Lower leg skin (tissue), 4 donors: ENCODE measurements around the gene GAL3ST1. TPM values are rescaled to one million over a fixed set of nuclear protein-coding genes. Genes with fewer than 3 reads are reported as not detected.
A peak's percentile ranks its signal among the peaks of the same experiment; 100 is the strongest.

Experiments used
- DNase-seq, 2 donors: peaks; one replicate each; pipeline ENCODE4 v3.0.0-alpha.2; 2019; ENCODE audit warnings: low spot score in 2 of 2
- H3K4me3 ChIP-seq: fragments of 200-600 bp; sonication (generic); 2 replicates; pipeline ENCODE4 v1.5.1; 2017; ENCODE audit warnings: mild to moderate bottlenecking, low read depth; ENCODE audit not compliant: poor library complexity, severe bottlenecking
- POLR2A ChIP-seq, 2 donors: fragments of 450-650 bp; IDR thresholded peaks; one replicate each; pipeline ENCODE4 v1.6.1; 2016 to 2017; ENCODE audit warnings: antibody characterized with exemption in 2 of 2, mild to moderate bottlenecking in 1 of 2, moderate library complexity in 1 of 2
- WGBS, 2 donors: methylation state at CpG; one replicate each; pipeline ENCODE4 v1.1.5; 2018; 5-methylcytosine and 5-hydroxymethylcytosine counted together
- intact Hi-C: fragments of 100-400 bp; cut with DNase I; formaldehyde crosslinking; loops from one replicate; pipeline ENCODE4 v1.15.0; 2023; ENCODE audit warnings: low total_unique reads
- total RNA-seq, 4 donors: library from RNA; depleted of rRNA; stranded (reverse); fragments of >200 nt; gene quantifications; one replicate each; pipeline ENCODE4 v1.1.0, GENCODE V29; 2016
- TF ChIP-seq, protein P1 (sequence below), 3 donors: fragments of 450-650 bp; IDR thresholded peaks; one replicate each; pipeline ENCODE4 v1.5.1; 2016; ENCODE audit warnings: antibody characterized with exemption in 3 of 3, mild to moderate bottlenecking in 3 of 3, moderate library complexity in 2 of 3

Gene GAL3ST1
- total RNA-seq, 4 donors from 2014 or later = 0.61 to 6.4 (median 1.9) TPM

DNA sequence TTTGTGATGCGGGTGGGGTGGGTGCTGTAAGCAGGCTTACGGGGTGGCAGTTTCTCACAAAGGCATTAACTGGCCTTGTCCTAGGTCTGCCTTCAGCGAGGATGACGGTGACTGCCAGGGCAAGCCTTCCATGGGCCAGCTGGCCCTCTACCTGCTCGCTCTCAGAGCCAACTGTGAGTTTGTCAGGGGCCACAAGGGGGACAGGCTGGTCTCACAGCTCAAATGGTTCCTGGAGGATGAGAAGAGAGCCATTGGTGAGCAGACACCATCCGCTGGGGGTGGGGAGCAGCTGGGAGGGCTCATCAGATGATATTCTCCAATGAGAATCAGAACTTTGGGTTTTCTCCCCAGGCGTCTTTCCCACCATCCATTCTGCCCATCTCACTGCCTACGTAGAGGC, 38.3 kb upstream of the GAL3ST1 start:
- intact Hi-C loops = no loop called here
- TF ChIP-seq POLR2A (IDR thresholded peaks at IDR 0.05) = no peak
- TF ChIP-seq, protein P1, sequence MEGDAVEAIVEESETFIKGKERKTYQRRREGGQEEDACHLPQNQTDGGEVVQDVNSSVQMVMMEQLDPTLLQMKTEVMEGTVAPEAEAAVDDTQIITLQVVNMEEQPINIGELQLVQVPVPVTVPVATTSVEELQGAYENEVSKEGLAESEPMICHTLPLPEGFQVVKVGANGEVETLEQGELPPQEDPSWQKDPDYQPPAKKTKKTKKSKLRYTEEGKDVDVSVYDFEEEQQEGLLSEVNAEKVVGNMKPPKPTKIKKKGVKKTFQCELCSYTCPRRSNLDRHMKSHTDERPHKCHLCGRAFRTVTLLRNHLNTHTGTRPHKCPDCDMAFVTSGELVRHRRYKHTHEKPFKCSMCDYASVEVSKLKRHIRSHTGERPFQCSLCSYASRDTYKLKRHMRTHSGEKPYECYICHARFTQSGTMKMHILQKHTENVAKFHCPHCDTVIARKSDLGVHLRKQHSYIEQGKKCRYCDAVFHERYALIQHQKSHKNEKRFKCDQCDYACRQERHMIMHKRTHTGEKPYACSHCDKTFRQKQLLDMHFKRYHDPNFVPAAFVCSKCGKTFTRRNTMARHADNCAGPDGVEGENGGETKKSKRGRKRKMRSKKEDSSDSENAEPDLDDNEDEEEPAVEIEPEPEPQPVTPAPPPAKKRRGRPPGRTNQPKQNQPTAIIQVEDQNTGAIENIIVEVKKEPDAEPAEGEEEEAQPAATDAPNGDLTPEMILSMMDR (IDR thresholded peaks at IDR 0.05) = no peak
- 95% methylated on average over 8 of the region's 8 CpGs for WGBS, 2 donors
- no peak for DNase-seq
- H3K4me3 ChIP-seq = no peak overlapping the region

DNA sequence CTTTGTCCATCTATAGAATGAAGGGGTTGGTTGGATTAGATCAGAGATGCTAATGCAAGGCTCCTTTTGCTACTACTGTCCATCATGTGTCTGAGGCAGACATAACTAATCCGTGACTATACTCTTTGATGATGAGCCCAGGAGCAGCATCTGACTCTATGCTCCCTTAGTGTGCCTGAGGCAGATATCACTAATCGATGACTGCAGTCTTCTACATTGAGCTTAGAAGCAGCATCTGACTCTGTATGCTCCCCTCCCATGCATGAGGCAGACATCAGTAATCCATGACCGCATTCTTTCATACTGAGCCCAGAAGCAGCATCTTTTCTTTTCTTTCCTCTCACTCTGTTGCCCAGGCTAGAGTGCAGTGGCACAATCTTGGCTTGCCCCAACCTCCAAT, 36.7 kb upstream of the GAL3ST1 start:
- intact Hi-C loops = no loop called here
- WGBS, 2 donors = 91 to 94% methylated on average over 3 of the region's 3 CpGs
- TF ChIP-seq POLR2A (IDR thresholded peaks at IDR 0.05) = no peak
- TF ChIP-seq, protein P1 (IDR thresholded peaks at IDR 0.05) = no peak
- H3K4me3 ChIP-seq = no peak overlapping the region
- no peak for DNase-seq

DNA sequence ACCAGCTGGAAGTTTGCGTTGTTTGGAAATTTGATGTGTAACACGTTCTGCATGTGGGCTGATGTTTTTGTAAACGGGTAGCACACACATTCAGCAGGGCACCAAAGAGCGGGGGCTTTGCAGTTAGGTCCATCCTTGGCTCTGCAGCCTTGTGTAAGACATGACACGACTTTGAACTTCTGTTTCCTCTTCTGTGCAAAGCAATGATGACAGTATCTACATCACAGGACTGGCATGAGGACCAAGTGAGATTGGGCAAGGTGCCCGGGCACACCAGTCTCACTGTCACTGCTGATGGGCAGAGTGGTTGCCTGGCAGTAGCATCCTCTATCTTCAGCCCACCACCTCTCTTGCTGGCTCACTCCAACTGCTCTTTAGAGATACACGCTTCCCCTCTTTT, 35.8 kb upstream of the GAL3ST1 start:
- peak; percentile 28 to 91 for DNase-seq
- intact Hi-C loops = no loop called here

DNA sequence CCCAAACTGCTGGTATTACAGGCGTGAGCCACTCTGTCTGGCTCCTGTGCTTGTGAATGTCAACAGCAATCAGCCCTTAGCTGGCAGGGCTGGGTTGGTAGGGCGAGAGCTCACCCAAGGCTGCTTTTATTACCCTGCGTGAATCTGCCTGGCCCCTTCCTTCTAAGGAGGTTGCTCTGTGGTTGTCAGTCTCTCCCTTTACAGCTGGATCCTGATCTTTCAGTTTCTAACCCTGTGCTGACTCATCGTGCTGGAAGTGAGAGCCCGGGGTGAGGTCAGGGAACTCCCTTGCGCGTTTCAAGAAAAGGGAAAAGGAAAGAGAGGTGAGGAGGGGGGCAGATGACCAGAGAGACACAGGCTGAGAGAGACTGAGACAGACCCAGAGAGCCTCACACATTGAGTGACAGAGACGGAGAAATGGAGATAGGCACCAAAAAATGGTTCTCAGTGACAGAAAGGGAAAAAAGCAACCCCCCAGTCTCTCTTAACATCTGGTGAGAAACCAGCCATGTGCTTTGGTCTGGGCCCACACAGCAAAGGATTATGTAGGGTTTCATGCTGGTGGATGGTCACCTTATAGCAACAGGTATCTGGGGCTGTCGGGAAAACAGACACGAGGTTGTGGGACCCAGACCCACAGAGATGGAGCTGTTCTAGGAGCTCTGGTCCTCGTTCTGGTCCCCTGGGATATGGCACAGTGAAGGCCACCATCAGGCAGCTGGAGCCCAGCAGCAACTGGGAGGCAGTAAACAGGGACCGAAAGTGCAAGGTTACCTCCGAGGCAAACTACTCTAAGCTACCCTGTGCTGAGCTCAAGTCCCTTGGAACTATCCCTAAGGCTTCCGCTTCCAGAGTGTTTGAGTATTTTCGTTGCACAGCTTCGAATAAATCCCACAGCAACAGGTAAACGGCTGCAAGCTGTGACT, 35.1 kb upstream of the GAL3ST1 start:
- intact Hi-C loops = no loop called here
- TF ChIP-seq POLR2A (IDR thresholded peaks at IDR 0.05) = no peak
- TF ChIP-seq, protein P1 (IDR thresholded peaks at IDR 0.05) = no peak
- peak in 1 of 2 donors; percentile 54 for DNase-seq
- WGBS, 2 donors = 49 to 55% methylated on average over 17 of the region's 17 CpGs
- H3K4me3 ChIP-seq = no peak overlapping the region

More for the DNA sequence above, 35.8 kb upstream of the GAL3ST1 start:
- 73 to 83% methylated on average over 7 of the region's 7 CpGs for WGBS, 2 donors
- no peak overlapping the region for H3K4me3 ChIP-seq
- TF ChIP-seq, protein P1 (IDR thresholded peaks at IDR 0.05) = no peak
- TF ChIP-seq POLR2A (IDR thresholded peaks at IDR 0.05) = no peak

DNA sequence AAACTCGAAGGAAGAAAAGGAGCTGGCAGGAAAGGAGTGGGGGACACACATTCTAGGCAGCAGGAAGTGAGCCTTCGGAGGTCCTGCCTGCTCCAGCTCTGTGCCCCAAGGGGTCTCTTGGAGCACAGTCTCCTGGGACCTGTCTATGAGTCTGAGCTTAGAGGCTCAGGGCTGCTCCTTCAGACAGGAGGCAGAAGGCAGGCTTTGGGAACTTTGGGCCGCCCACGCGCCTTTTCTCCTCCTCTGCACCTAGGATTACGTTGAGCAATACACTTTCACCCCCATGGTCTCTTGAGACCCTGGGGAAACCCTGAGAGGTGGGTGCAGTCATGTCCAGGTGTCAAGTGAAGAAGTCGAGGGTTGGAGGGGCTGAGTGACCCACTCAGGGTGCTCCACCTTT, 33.5 kb upstream of the GAL3ST1 start:
- no peak for TF ChIP-seq POLR2A (IDR thresholded peaks at IDR 0.05)
- TF ChIP-seq, protein P1 (IDR thresholded peaks at IDR 0.05) = no peak
- no peak overlapping the region for H3K4me3 ChIP-seq
- WGBS, 2 donors = 79 to 84% methylated on average over 7 of the region's 7 CpGs
- DNase-seq = no peak
- intact Hi-C loops = no loop called here
